Measurements from ENCODE around the gene BPIFB1. TPM values are rescaled to one million over a fixed set of nuclear protein-coding genes. Genes with fewer than 3 reads are reported as not detected.

The BPIFB1 gene
- total and polyA plus RNA-seq, 2 of the 13 experiments (the other 11 are each of a cell fraction or from before 2014, with no cell fraction given): 0.82 to 4.4 TPM

GRCh38 chr20:33262658-33263065 lies 20.4 kb upstream of the BPIFB1 start (continued):
- TF ChIP-seq ZNF280D (CRISPR knock-in tag; IDR thresholded peaks at IDR 0.05): no peak
- TF ChIP-seq HMGXB3 (CRISPR knock-in tag; IDR thresholded peaks at IDR 0.05; ENCODE audit: borderline replicate concordance): peak; percentile 46; the same call in 1 of the 2 replicates
- TF ChIP-seq SP4 (CRISPR knock-in tag; IDR thresholded peaks at IDR 0.05): no peak
- no peak for TF ChIP-seq ZNF30 (CRISPR knock-in tag; IDR thresholded peaks at IDR 0.05)
- TF ChIP-seq ZFP90 (CRISPR knock-in tag; IDR thresholded peaks at IDR 0.05; ENCODE audit: borderline replicate concordance): no peak
- TF ChIP-seq, protein P1, sequence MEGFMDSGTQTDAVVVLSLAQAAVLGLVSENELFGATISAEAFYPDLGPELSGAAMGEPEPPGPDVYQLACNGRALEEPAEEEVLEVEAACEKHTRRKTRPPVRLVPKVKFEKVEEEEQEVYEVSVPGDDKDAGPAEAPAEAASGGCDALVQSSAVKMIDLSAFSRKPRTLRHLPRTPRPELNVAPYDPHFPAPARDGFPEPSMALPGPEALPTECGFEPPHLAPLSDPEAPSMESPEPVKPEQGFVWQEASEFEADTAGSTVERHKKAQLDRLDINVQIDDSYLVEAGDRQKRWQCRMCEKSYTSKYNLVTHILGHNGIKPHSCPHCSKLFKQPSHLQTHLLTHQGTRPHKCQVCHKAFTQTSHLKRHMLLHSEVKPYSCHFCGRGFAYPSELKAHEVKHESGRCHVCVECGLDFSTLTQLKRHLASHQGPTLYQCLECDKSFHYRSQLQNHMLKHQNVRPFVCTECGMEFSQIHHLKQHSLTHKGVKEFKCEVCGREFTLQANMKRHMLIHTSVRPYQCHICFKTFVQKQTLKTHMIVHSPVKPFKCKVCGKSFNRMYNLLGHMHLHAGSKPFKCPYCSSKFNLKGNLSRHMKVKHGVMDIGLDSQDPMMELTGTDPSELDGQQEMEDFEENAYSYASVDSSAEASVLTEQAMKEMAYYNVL (CRISPR knock-in tag; IDR thresholded peaks at IDR 0.05; ENCODE audit: borderline replicate concordance): no peak
- TF ChIP-seq FOXK1 (CRISPR knock-in tag; IDR thresholded peaks at IDR 0.05; ENCODE audit: borderline replicate concordance, low read depth): peak; percentile 47; the same call in 1 of the 2 replicates
- TF ChIP-seq, protein P2, sequence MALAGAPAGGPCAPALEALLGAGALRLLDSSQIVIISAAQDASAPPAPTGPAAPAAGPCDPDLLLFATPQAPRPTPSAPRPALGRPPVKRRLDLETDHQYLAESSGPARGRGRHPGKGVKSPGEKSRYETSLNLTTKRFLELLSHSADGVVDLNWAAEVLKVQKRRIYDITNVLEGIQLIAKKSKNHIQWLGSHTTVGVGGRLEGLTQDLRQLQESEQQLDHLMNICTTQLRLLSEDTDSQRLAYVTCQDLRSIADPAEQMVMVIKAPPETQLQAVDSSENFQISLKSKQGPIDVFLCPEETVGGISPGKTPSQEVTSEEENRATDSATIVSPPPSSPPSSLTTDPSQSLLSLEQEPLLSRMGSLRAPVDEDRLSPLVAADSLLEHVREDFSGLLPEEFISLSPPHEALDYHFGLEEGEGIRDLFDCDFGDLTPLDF (CRISPR knock-in tag; IDR thresholded peaks at IDR 0.05): no peak
- TF ChIP-seq, protein P3, sequence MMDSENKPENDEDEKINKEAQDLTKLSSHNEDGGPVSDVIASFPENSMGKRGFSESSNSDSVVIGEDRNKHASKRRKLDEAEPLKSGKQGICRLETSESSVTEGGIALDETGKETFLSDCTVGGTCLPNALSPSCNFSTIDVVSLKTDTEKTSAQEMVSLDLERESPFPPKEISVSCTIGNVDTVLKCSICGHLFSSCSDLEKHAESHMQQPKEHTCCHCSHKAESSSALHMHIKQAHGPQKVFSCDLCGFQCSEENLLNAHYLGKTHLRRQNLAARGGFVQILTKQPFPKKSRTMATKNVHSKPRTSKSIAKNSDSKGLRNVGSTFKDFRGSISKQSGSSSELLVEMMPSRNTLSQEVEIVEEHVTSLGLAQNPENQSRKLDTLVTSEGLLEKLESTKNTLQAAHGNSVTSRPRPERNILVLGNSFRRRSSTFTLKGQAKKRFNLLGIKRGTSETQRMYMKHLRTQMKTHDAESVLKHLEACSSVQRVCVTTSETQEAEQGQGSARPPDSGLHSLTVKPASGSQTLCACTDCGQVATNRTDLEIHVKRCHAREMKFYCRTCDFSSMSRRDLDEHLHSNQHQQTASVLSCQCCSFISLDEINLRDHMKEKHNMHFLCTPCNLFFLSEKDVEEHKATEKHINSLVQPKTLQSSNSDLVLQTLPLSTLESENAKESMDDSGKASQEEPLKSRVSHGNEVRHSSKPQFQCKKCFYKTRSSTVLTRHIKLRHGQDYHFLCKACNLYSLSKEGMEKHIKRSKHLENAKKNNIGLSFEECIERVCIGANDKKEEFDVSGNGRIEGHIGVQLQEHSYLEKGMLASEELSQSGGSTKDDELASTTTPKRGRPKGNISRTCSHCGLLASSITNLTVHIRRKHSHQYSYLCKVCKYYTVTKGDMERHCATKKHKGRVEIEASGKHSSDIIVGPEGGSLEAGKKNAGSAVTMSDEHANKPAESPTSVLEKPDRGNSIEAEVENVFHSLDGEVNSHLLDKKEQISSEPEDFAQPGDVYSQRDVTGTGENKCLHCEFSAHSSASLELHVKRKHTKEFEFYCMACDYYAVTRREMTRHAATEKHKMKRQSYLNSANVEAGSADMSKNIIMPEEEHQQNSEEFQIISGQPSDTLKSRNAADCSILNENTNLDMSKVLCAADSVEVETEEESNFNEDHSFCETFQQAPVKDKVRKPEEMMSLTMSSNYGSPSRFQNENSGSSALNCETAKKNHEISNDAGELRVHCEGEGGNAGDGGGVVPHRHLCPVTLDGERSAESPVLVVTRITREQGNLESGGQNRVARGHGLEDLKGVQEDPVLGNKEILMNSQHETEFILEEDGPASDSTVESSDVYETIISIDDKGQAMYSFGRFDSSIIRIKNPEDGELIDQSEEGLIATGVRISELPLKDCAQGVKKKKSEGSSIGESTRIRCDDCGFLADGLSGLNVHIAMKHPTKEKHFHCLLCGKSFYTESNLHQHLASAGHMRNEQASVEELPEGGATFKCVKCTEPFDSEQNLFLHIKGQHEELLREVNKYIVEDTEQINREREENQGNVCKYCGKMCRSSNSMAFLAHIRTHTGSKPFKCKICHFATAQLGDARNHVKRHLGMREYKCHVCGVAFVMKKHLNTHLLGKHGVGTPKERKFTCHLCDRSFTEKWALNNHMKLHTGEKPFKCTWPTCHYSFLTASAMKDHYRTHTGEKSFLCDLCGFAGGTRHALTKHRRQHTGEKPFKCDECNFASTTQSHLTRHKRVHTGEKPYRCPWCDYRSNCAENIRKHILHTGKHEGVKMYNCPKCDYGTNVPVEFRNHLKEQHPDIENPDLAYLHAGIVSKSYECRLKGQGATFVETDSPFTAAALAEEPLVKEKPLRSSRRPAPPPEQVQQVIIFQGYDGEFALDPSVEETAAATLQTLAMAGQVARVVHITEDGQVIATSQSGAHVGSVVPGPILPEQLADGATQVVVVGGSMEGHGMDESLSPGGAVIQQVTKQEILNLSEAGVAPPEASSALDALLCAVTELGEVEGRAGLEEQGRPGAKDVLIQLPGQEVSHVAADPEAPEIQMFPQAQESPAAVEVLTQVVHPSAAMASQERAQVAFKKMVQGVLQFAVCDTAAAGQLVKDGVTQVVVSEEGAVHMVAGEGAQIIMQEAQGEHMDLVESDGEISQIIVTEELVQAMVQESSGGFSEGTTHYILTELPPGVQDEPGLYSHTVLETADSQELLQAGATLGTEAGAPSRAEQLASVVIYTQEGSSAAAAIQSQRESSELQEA (CRISPR knock-in tag; IDR thresholded peaks at IDR 0.05; ENCODE audit: not compliant biosample characterization): no peak

Measured in HepG2 (cell line).